ENCODE data around the gene CLDN22.

CLDN22 gene

GRCh38 chr4:183333983-183334382 is 13.9 kb upstream of the CLDN22 start:
- TF ChIP-seq CREB5 (CRISPR knock-in tag; IDR thresholded peaks at IDR 0.05; ENCODE audit: low read depth) (no peak), ZC3H10 (CRISPR knock-in tag; IDR thresholded peaks at IDR 0.05) (no peak), SNAI2 (CRISPR knock-in tag; IDR thresholded peaks at IDR 0.05) (no peak), ARNTL (CRISPR knock-in tag; IDR thresholded peaks at IDR 0.05; ENCODE audit: borderline replicate concordance, low read depth) (no peak), TCF4 (CRISPR knock-in tag; IDR thresholded peaks at IDR 0.05; ENCODE audit: borderline replicate concordance) (no peak), POU6F1 (CRISPR knock-in tag; IDR thresholded peaks at IDR 0.05; ENCODE audit: borderline replicate concordance, low read depth) (no peak), GLIS3 (CRISPR knock-in tag; IDR thresholded peaks at IDR 0.05) (no peak), TOX (CRISPR knock-in tag; IDR thresholded peaks at IDR 0.05; ENCODE audit: borderline replicate concordance) (no peak), OSR1 (CRISPR knock-in tag; IDR thresholded peaks at IDR 0.05) (no peak)
- no peak for ATAC-seq

GRCh38 chr4:183333202-183333601 is 13.1 kb upstream of the CLDN22 start:
- ATAC-seq = no peak
- no peak for TF ChIP-seq CSDC2 (CRISPR knock-in tag; IDR thresholded peaks at IDR 0.05)
- TF ChIP-seq ZC3H10 (CRISPR knock-in tag; IDR thresholded peaks at IDR 0.05) = no peak
- no peak for TF ChIP-seq TSHZ2 (CRISPR knock-in tag; IDR thresholded peaks at IDR 0.05)
- TF ChIP-seq ISL1 (CRISPR knock-in tag; IDR thresholded peaks at IDR 0.05) = no peak
- no peak for TF ChIP-seq GLIS3 (CRISPR knock-in tag; IDR thresholded peaks at IDR 0.05)
- TF ChIP-seq BACH2 (CRISPR knock-in tag; IDR thresholded peaks at IDR 0.05; ENCODE audit: borderline replicate concordance) = no peak
- no peak for TF ChIP-seq PATZ1 (CRISPR knock-in tag; IDR thresholded peaks at IDR 0.05; ENCODE audit: borderline replicate concordance)
- TF ChIP-seq ESRRG (CRISPR knock-in tag; IDR thresholded peaks at IDR 0.05) = no peak
- TF ChIP-seq RARB (CRISPR knock-in tag; IDR thresholded peaks at IDR 0.05) = no peak
- no peak for TF ChIP-seq OSR1 (CRISPR knock-in tag; IDR thresholded peaks at IDR 0.05)
- TF ChIP-seq ZFP3 (CRISPR knock-in tag; IDR thresholded peaks at IDR 0.05) = no peak
- TF ChIP-seq ZNF565 (CRISPR knock-in tag; conservative IDR thresholded peaks at IDR 0.05; ENCODE audit: low read depth) = no peak
- no peak for TF ChIP-seq ARNTL (CRISPR knock-in tag; IDR thresholded peaks at IDR 0.05; ENCODE audit: borderline replicate concordance, low read depth)
- no peak for TF ChIP-seq PPARA (CRISPR knock-in tag; IDR thresholded peaks at IDR 0.05; ENCODE audit: borderline replicate concordance)
- TF ChIP-seq SNAI2 (CRISPR knock-in tag; IDR thresholded peaks at IDR 0.05) = no peak

GRCh38 chr4:183332447-183332846 is 12.4 kb upstream of the CLDN22 start:
- no peak for ATAC-seq

More at GRCh38 chr4:183332447-183332846, 12.4 kb upstream of the CLDN22 start:
- no peak for TF ChIP-seq ISL1 (CRISPR knock-in tag; IDR thresholded peaks at IDR 0.05)
- TF ChIP-seq ZC3H10 (CRISPR knock-in tag; IDR thresholded peaks at IDR 0.05) = no peak
- no peak for TF ChIP-seq ZNF70 (CRISPR knock-in tag; IDR thresholded peaks at IDR 0.05)
- TF ChIP-seq SNAI2 (CRISPR knock-in tag; IDR thresholded peaks at IDR 0.05) = no peak
- no peak for TF ChIP-seq TCF4 (CRISPR knock-in tag; IDR thresholded peaks at IDR 0.05; ENCODE audit: borderline replicate concordance)
- TF ChIP-seq POU6F1 (CRISPR knock-in tag; IDR thresholded peaks at IDR 0.05; ENCODE audit: borderline replicate concordance, low read depth) = no peak
- TF ChIP-seq PPARA (CRISPR knock-in tag; IDR thresholded peaks at IDR 0.05; ENCODE audit: borderline replicate concordance) = no peak
- no peak for TF ChIP-seq ESRRG (CRISPR knock-in tag; IDR thresholded peaks at IDR 0.05)
- TF ChIP-seq RARB (CRISPR knock-in tag; IDR thresholded peaks at IDR 0.05) = no peak
- TF ChIP-seq CSRNP3 (CRISPR knock-in tag; IDR thresholded peaks at IDR 0.05) = no peak
- no peak for TF ChIP-seq CSDC2 (CRISPR knock-in tag; IDR thresholded peaks at IDR 0.05)
- TF ChIP-seq TOX (CRISPR knock-in tag; IDR thresholded peaks at IDR 0.05; ENCODE audit: borderline replicate concordance) = no peak
- TF ChIP-seq ZFP30 (CRISPR knock-in tag; IDR thresholded peaks at IDR 0.05) = no peak
- TF ChIP-seq BACH2 (CRISPR knock-in tag; IDR thresholded peaks at IDR 0.05; ENCODE audit: borderline replicate concordance) = no peak
- no peak for TF ChIP-seq ZFP3 (CRISPR knock-in tag; IDR thresholded peaks at IDR 0.05)
- no peak for TF ChIP-seq CREB5 (CRISPR knock-in tag; IDR thresholded peaks at IDR 0.05; ENCODE audit: low read depth)
- no peak for TF ChIP-seq OSR1 (CRISPR knock-in tag; IDR thresholded peaks at IDR 0.05)
- no peak for TF ChIP-seq ZNF565 (CRISPR knock-in tag; conservative IDR thresholded peaks at IDR 0.05; ENCODE audit: low read depth)
- no peak for TF ChIP-seq ZNF8 (CRISPR knock-in tag; IDR thresholded peaks at IDR 0.05)
- TF ChIP-seq ARNTL (CRISPR knock-in tag; IDR thresholded peaks at IDR 0.05; ENCODE audit: borderline replicate concordance, low read depth) = no peak
